OCI-LY1 (cell line): Measurements from ENCODE around the gene P4HA1.

Source experiments
- EZH2 ChIP-seq: fragments of 200-600 bp; sonication (generic), shearing (Covaris generic); IDR thresholded peaks from 2 replicates; pipeline ENCODE4 v1.8.0; 2017; ENCODE audit warnings: borderline replicate concordance, mixed run types, mild to moderate bottlenecking, antibody characterized with exemption, low read length, moderate library complexity, mixed read lengths
- TF ChIP-seq, protein P1 (sequence below): fragments of 200-600 bp; sonication (generic), shearing (Covaris generic); IDR thresholded peaks from 2 replicates; pipeline ENCODE4 v1.5.1; 2017; ENCODE audit warnings: mild to moderate bottlenecking, antibody characterized with exemption, low read length, moderate library complexity, mixed read lengths

DNA sequence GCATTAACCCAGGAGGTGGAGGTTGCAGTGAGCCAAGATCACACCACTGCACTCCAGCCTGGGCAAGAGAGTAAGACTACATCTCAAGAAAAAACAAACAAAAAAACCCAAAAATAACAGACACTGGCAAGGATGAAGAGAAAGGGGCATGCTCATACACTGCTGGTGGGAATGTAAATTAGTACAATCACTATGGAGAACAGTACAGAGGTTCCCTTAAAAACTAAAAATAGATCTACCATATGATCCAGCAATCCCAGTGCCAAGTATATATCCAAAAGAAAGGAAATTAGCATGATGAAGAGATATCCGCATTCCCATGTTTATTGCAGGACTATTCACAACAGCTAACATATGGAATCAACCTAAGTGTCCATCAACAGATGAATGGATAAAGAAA, 75.6 kb downstream of the P4HA1 start:
- TF ChIP-seq, protein P1, sequence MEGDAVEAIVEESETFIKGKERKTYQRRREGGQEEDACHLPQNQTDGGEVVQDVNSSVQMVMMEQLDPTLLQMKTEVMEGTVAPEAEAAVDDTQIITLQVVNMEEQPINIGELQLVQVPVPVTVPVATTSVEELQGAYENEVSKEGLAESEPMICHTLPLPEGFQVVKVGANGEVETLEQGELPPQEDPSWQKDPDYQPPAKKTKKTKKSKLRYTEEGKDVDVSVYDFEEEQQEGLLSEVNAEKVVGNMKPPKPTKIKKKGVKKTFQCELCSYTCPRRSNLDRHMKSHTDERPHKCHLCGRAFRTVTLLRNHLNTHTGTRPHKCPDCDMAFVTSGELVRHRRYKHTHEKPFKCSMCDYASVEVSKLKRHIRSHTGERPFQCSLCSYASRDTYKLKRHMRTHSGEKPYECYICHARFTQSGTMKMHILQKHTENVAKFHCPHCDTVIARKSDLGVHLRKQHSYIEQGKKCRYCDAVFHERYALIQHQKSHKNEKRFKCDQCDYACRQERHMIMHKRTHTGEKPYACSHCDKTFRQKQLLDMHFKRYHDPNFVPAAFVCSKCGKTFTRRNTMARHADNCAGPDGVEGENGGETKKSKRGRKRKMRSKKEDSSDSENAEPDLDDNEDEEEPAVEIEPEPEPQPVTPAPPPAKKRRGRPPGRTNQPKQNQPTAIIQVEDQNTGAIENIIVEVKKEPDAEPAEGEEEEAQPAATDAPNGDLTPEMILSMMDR = no peak
- TF ChIP-seq EZH2 = no peak
